Dedifferentiated amniotic fluid mesenchymal stem cell (primary cell): ENCODE results near the gene GGTA1.

Source experiments
- DNase-seq: peaks from one replicate; pipeline ENCODE4 v3.0.0-alpha.2; 2016; ENCODE audit errors: extremely low spot score

Gene GGTA1

DNA sequence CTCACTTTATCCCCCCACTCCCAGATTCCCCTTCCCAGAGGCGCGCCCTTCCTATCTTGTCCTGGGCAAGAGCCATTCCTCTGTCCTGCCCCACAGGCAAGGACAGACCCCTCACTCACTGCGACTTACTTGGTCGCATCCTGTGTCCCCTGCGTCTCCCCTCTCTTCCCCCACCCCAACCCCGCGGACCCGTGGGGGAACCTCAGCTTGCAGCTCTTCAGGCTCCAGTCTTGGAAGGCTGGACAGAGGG is 542 bp downstream of the GGTA1 start:
- no peak for DNase-seq

DNA sequence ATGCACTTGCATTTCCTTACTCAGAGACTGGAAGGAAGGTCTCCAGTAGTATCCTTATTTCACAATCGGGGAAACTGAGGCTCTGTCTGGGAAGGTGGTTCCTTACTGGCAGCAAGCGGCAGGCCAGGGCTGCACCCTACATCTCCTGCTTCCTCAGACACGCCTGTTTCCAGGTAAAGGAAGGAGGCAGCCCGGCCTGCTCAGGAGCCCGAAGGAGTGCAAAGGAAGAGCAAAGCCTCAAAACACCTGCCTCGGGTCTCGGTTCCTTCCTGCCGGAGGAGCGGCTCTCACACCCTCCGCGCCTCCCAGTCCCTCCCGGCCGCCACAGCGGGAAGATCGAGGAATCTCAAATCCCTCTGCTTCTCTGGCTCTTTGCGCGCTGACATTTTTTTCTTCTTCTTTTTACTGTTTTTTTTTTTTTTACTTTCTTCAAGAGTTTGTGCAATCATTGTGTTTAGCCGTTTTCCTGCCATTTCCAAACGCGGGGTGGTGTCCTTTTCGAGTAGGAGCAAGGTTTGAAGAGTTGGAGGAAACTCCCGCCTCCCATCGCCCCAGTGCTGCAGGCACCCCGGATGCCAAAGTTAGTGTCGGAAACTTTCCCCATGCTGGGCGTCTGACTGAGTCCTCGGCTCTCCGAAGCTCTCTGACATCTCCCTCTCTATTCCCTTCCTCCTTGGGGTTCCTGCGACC is 1.0 kb downstream of the GGTA1 start:
- DNase-seq = peak; percentile 26

DNA sequence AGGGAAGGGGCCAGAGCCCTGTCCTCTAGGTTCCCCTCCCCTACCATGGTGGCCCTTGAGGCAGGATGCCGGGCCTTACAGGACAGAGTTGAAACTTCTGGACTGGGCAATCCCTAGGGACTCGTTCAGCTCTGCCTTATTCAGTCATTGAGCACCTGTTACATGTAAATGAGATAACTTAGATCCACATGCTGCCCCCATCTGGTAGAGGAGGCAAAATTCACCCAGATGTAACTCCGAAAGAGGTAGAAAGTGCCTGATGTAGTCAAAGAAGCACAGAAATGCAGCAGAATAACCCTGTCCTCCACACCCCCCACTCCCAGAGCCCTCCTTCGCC is 1.5 kb downstream of the GGTA1 start:
- DNase-seq = peak; percentile 75

DNA sequence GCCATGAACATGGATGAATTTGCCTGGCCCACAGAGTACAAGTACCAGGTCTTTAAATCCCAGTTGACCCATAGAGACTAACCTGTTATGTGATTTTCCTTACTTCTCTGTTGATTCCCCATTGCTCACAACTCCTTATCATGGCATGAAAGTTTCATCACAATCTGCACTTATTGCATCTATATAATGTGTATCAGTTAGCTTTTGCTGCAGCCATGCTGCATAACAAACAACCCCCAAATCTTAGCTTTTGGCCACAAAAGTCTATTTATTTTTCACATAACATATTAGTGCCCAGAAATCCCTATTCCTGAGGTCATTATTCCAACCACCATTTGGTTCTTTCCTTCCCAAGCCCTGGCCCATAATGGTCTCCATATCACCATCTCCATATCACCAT is 3.7 kb downstream of the GGTA1 start:
- peak; percentile 3 for DNase-seq

DNA sequence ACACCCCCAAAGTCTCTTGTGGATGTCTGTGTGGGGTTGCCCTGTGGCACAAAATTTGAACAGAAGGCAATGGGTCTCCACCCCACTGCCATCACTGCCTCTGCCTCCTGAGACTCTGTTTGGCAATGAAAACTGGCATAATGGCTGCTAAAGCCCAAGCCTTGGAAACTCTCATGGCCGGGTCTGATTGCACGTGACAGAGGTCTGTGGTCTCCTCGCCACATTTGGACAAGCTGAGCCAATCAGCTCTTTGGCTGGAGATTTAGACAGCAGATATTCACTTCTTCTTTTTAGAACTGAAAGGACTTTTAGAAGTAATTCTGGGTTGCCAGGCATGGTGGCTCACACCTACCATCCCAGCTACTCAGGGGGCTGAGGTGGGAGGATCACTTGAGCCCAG is 5.5 kb downstream of the GGTA1 start:
- DNase-seq = no peak

DNA sequence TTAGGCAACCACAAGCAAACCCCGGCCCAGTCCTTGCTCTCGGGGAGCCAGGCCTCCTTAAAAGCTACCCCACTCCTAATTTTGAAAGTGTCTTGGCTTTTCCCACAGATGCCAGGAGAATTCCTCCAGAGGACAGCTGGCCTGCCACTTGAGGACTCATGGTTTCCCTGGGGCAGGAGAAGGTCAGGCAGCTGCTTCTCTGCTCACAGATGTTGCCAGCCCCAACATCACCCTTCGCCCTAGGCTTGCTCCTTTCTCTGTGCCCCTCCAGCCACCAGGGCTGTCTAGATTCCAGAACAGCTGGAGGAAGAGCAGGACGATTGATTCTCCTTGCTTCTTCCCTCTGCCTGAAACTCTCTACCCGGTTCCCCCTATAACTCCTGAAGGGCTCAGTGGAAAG is 8.5 kb downstream of the GGTA1 start:
- peak; percentile 8 for DNase-seq

DNA sequence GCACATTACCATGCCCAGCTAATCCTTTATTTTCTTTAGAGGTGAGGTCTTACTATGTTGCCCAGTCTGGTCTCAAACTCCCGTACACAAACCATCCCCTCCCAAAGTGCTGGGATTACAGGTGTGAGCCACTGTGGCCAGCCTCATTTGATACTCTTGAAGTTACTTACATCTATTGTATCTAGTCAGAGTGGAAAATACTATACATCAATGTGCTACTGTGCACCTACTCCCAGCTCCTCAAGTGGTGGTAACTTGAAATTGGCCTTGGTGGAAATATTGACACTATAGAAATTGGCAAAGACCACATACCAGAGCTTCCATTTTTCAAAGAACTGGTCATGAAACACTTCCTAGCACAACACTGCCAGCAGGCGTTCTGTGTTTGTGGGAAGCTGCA is 10.3 kb downstream of the GGTA1 start:
- no peak for DNase-seq

DNA sequence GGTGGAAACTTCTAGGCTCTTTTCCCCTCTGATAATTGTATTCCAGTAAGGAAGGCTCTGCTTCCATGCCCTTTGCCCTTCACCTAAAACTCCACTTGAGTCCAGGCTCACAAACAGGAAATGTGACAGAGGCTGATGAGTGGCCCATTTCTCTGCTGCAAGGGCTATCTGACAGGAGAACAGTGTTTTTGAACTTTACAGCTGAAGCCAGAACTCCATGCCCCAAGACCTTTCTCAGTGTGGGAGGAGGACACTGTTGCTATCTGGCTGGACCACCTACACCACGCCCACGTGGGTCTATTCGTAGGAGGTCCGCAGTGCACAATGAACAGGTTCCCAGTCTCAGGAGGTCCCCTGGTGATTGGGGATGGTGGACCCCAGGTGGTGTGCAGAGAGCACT is 13.6 kb downstream of the GGTA1 start:
- no peak for DNase-seq

DNA sequence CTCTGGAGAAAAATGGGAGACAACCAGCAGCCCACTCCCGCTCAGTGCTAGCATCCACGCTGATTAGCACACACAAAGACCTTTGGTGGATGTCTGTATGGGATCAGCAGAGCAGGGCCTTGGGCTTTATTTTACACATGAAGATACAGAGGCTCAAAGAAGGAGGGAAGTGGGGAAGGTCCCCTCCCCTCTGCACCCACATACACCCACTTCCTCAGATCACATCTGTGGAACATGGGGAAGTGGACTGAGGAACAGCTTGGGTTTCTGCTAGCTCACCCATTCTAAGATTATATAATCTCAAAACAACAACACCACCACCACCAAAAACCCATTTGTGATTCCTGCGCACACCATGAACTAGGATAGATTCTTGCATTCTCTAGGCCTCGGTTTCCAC is 14.0 kb downstream of the GGTA1 start:
- no peak for DNase-seq

DNA sequence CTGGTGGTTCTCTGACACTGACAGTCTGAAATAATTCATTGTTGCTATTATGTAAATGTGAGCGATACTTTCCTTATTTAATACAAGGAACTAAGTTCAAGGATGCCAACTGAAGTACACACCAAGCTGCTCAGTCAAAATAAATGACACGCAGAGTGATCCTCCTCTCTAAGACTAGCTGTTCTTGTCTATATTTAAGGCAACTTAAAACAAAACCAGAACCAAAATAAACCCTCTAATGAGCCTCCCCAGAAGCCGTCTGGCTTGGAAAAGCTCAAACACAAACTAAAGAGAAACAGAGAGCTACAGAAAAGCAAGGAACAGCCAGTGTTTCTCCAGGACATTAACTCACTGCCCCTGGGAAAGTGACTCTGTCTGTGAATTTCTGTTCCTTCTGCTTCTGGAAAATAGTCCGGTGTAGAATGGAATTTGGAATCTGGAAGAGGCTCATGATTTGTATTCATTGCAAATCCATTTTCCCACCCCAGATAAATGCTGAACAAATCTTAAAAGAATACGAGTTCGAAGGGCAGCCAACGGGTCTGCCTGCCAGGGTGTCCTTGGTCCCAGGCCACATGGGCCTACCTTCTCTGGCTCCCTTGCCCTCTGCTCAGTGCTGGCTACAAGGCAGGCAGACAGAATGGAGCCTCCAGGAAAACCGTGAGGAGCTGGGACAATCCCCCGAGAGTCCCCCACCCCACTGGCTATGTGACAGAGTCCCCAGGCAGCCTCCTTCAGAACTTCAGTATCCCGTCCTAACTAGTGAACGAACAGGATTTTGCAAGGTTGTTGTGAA is 14.8 kb downstream of the GGTA1 start:
- no peak for DNase-seq

DNA sequence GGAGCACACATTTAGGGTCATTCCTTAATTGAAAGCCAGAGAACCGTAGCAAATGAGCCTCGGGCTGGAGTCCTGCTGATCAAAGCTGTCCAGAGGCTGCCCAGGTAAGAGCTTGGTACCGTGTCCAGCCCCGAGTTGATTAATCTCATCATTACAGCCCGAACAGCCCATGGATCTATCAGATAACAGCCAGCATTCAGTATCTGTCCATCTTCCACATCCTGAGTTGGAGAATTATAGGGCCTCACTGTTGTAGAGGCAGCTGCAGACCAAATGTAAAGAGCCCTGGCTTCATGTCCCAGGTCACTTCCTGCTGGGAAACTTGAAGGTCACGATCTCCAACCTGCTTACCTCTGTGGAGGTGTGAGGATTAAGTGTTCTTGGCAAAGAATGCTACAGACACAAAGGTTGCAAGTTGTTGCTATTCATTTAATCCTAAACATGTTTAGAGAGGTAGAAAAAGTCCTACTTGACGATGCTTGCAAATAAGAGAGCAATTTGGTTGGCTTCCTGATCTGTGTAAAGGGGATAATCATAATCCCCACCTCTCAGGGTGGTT is 16.1 kb downstream of the GGTA1 start:
- no peak for DNase-seq

DNA sequence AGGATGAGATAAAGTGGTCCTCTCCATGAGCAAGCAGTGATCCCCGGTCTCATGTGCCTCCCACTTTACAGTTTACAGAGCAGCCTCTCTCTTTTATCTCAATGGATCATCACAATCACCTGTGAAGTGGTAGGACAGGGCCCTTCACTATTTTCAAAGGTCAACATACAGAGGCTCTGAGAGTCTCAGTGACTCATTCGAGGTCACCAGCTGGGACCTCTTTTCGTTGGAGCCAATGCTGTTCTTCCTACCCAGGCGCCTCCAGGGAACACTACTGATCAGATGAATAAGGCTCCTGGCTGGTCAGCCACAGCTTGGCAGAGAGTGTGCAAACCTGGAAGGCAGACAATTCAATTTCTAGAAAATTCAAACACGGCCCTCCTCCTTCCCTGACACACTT is 16.6 kb downstream of the GGTA1 start:
- DNase-seq = no peak

DNA sequence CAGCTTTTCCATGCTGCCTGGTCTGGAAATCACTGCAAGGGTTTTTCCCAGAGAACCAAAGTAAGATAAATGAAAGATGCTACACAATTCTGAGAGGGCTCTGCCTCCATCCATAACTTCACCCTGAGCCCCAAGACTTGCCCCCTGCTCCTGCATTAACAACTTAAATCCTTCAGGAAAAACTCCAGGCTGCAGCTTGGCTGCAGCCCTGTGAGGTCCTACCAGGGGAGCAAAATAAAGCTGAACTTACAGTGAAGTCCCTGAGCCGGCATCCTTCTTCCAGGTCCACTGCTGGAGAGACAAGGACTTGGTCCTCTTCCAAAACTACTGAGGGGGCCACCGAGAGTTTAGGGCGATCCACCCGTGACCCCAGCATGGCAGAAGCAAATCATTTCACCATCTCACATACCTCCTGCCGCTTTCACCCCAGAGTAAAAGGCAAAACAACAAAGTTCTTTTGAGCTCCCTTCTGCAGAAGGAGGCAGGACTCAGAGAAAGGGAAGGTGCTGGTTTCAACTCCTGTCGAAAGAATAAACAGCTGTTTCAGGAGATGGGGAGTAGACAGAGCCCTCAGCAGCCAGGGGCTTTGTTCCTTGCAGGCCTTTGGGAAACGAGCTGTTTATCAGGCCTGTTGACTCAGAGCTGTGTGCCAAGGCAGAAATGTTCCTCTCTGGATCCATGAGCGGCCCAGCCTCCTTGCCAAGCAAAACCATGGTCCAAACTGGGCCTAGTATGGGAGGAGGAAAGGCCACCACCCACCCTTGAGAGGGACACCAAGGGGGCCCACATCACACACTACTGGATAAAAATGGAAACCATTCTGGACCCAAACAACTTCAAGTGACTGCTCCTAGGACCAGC is 20.6 kb downstream of the GGTA1 start:
- DNase-seq = no peak

DNA sequence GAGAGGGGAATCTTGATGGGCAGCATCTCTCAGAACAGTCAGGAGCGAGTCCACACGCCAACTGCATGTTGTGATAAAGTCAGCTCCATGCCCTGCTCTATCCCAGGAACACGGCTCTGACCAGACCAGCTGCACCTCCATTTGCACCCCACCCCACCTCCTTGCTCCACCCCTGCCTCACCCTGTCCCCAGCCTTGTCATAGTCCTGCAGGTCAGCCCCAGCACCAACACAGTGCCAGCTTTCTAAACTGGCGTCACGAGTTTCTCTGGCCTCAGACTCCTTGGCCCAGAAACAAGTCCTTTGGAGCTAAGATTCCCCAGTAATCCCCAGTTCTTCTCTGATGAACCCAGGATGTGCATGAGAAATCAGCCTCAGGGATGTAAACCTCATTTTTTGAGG is 23.5 kb downstream of the GGTA1 start:
- no peak for DNase-seq

DNA sequence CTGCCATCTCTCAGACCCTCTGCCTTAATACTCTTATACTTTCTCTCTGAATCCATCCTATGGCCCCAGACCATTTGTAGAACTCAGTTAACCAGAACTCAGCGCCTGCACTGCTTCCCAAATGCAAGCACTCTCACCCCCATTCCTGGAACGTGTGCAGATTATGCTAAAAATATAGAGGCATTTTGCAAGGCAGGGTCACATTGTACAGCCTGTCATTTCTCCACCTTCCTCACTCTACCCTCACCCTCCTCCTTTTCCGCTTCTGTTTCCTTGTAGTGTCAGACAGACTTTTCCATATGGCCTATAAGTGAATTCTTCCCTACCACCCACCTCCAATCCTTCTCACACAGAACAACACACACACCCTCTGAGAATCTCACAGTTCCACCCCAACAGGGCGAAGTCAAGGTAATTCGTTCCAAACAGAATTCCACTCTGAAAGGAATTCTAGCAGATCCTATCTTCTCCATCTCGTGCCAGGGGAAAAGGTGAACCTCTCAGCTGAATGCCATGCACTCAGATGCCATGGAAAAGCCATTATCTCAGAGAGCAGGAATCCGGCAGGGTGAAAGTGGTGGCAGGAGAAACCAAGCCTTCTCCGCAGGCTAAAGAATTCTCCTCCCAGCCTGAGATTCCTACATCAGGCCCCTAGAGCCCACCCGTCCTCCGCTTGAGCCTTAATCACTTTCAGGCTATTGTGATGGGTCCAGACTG is 25.3 kb downstream of the GGTA1 start:
- DNase-seq = no peak

DNA sequence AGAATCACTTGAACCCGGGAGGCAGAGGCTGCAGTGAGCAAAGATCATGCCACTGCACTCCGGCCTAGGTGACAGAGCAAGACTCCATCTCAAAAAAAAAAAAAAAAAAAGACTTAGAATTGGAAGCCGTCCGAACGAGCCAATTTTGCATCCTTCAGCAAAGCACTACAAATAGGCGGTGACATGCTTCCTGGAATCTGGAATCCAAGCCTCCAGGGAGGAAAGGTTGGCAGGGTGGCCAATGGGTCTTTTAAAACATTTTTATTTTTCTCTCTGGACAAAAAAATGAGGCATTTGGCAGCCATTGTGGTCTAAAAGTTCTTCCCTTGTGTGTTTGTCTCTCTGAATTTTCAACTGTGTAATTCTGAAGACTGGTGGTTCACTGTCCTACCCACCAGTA is 26.4 kb downstream of the GGTA1 start:
- DNase-seq = no peak

DNA sequence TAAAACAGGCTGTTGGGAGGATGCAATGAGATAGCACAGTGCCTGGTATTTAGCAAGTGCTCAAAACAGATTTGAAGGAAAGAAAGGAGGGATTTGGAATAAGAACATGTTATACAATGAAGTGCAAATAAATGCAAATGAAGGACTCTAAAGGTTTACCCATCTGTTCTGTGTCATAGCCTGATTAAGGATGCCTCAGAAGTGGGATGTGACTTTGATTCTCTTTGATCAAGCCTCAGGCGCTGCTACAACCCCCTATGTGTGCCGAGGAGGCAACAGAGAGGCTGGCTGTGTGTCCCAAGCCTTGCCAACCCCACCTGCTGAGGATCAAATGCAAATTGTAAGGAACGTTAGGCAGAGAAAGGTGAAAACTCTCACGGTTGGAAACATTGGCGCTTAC is 27.2 kb downstream of the GGTA1 start:
- DNase-seq = no peak

DNA sequence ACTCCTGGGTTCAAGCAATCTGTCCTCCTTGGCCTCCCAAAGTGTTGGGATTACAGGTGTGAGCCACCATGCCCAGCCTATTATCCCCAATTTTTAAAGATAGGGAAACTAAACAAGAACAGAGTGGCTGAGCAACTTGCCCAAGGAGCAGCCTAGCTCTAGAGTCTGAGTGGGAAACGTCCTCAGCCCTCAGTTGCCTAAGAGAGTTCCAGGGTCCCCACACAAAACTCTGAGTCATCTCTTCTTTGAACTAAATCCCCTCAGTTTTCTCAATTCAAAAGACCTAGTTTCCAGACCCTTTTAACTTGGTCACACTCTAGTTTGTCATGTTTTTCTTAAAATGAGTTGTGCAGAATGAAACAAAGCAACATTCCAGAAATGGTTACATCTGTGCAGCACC is 33.5 kb downstream of the GGTA1 start:
- no peak for DNase-seq

DNA sequence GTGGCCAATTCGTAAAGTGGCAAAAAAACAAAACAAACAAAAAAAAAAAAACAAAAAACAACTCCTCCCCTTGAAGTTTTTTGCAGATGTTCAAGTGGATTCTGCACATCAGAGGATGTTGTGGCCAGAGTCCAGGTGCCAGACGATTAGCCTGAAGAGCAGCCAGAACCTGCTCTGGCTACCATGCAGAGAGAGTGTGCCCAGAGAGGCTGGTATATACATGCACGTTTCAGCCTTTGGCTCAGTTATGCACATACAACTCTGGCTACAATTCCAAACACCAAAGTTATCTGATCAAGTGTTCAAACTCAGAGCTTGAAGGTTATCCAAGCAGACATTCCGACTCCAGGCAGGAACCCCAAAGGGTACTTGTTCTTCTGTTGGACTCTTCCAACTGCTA is 34.7 kb downstream of the GGTA1 start:
- no peak for DNase-seq

DNA sequence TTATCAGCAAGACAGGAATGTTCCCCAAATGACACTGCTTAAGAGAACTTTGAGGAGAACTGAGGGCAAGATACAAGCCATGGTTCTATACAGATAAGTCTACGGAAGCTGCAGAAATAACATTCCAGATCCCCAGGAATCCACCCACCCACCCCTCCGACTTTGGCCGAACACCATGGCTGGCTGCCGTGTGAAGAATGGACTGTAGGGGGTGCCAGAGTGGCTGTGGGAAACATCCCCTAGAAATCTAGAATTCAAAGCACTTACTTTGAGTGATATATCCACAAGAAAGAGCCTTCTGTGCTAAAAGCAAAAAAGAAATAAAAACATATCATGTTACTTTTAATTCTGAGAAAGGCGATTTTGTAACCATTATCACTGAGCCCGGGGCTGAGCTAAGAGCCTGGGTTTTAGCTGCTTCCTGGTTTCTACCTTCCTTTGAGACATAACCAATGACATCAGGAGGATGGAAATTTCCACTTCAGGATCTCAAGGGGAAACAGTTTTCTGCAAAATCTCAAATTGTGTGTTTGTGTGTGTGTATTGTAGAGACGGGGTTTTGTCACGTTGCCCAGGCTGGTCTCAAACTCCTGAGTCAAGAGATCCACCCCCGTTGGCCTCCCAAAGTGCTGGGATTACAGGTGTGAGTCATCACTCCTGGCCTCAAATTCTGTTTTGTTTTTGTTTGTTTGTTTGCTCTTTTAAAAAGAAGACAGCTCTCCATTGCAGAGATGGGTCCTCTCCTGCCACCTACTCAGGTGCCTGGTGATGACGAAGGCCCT is 36.4 kb downstream of the GGTA1 start:
- DNase-seq = no peak

DNA sequence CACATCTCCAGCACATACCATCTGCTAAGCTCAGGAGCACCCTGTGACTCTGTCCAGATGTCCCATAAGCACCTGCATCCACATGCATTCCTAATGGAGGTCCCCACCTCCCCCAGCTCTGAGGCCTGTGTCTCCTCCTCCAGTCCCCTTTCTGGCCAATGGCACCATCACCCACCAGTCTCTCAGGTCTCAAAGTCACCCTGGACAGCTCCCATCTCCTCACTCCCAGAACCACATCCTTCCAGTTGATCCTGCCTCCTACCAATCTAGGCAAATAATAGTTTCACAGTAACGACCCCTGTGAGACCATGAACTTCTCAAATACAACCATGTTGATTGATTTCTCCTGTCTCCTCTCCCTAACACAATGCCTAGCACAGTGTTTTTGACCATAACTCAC is 40.1 kb downstream of the GGTA1 start:
- DNase-seq = no peak
